ENCODE data around the gene FGF3.

FGF3 gene

GRCh38 chr11:69825941-69826340 is 6.7 kb upstream of the FGF3 start:
- no peak for TF ChIP-seq REST (IDR thresholded peaks at IDR 0.05; ENCODE audit: insufficient read depth in 1 of 2, low read depth in 2 of 2, low read length in 2 of 2)
- TF ChIP-seq POLR2AphosphoS5 (IDR thresholded peaks at IDR 0.05; ENCODE audit: low read depth, low read length): no peak
- no peak for TF ChIP-seq FOXP2 (optimal IDR thresholded peaks at IDR 0.05; ENCODE audit: borderline replicate concordance, extremely low read depth, extremely low read length, insufficient read depth)
- no peak for TF ChIP-seq SIN3A (IDR thresholded peaks at IDR 0.05; ENCODE audit: borderline replicate concordance, insufficient read depth, low read length)
- TF ChIP-seq TAF1 (IDR thresholded peaks at IDR 0.05; ENCODE audit: borderline replicate concordance, insufficient read depth, low read length): no peak

GRCh38 chr11:69825037-69825834 is 6.0 kb upstream of the FGF3 start:
- no peak for TF ChIP-seq REST (IDR thresholded peaks at IDR 0.05; ENCODE audit: insufficient read depth in 1 of 2, low read depth in 2 of 2, low read length in 2 of 2)
- no peak for TF ChIP-seq FOXP2 (optimal IDR thresholded peaks at IDR 0.05; ENCODE audit: borderline replicate concordance, extremely low read depth, extremely low read length, insufficient read depth)
- TF ChIP-seq POLR2AphosphoS5 (IDR thresholded peaks at IDR 0.05; ENCODE audit: low read depth, low read length): no peak
- TF ChIP-seq TAF1 (IDR thresholded peaks at IDR 0.05; ENCODE audit: borderline replicate concordance, insufficient read depth, low read length): no peak
- no peak for TF ChIP-seq SIN3A (IDR thresholded peaks at IDR 0.05; ENCODE audit: borderline replicate concordance, insufficient read depth, low read length)

DNA sequence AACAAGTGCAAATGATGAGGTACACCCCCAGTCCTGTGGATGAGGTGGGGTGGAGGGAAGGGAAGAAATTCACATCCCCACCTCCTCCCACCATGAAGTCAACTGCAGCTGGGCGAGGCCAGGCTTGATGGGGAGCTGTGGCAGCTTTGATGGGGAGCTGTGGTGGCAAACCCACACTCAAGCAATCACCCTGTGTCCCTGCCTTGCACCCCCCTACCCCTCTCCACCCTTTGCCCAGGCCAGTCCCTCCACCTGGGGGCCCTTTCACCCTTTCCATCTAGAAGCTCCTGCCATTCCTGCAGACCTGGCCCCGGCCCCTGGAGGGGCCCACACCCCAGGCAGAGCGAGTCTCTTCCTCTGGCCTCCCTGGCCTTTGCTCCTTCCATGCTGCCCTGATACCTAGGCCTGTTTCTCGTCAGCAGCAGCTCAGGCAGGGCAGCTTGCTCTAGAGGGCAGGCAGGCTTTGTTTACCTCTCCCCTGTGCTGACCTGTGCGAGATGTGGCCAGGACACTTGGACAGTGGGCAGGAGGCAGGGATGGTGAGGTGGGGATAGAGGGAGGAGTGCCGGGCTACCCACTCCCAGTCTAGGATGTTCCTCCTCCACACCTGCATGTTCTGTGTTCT is 4.5 kb upstream of the FGF3 start:
- TF ChIP-seq SIN3A (IDR thresholded peaks at IDR 0.05; ENCODE audit: borderline replicate concordance, insufficient read depth, low read length): no peak
- no peak for TF ChIP-seq FOXP2 (optimal IDR thresholded peaks at IDR 0.05; ENCODE audit: borderline replicate concordance, extremely low read depth, extremely low read length, insufficient read depth)
- no peak for TF ChIP-seq TAF1 (IDR thresholded peaks at IDR 0.05; ENCODE audit: borderline replicate concordance, insufficient read depth, low read length)
- no peak for TF ChIP-seq REST (IDR thresholded peaks at IDR 0.05; ENCODE audit: insufficient read depth in 1 of 2, low read depth in 2 of 2, low read length in 2 of 2)
- no peak for TF ChIP-seq POLR2AphosphoS5 (IDR thresholded peaks at IDR 0.05; ENCODE audit: low read depth, low read length)

GRCh38 chr11:69822676-69823494 is 3.7 kb upstream of the FGF3 start:
- no peak for TF ChIP-seq REST (IDR thresholded peaks at IDR 0.05; ENCODE audit: insufficient read depth in 1 of 2, low read depth in 2 of 2, low read length in 2 of 2)
- TF ChIP-seq SIN3A (IDR thresholded peaks at IDR 0.05; ENCODE audit: borderline replicate concordance, insufficient read depth, low read length): no peak
- TF ChIP-seq POLR2AphosphoS5 (IDR thresholded peaks at IDR 0.05; ENCODE audit: low read depth, low read length): no peak
- TF ChIP-seq TAF1 (IDR thresholded peaks at IDR 0.05; ENCODE audit: borderline replicate concordance, insufficient read depth, low read length): no peak
- TF ChIP-seq FOXP2 (optimal IDR thresholded peaks at IDR 0.05; ENCODE audit: borderline replicate concordance, extremely low read depth, extremely low read length, insufficient read depth): no peak

All from PFSK-1 (cell line).